GDM1 (cell line): Measurements from ENCODE around the gene ALS2.
"Not testable (repeated sequence)": the region's sequence is repeated elsewhere in the genome, so short reads cannot be mapped to it uniquely, and the experiment has no call there.

Experiments
- DNase-seq: peaks from one replicate; lab custom pipeline; 2025; lab: John Stamatoyannopoulos, UW

Gene ALS2

DNA sequence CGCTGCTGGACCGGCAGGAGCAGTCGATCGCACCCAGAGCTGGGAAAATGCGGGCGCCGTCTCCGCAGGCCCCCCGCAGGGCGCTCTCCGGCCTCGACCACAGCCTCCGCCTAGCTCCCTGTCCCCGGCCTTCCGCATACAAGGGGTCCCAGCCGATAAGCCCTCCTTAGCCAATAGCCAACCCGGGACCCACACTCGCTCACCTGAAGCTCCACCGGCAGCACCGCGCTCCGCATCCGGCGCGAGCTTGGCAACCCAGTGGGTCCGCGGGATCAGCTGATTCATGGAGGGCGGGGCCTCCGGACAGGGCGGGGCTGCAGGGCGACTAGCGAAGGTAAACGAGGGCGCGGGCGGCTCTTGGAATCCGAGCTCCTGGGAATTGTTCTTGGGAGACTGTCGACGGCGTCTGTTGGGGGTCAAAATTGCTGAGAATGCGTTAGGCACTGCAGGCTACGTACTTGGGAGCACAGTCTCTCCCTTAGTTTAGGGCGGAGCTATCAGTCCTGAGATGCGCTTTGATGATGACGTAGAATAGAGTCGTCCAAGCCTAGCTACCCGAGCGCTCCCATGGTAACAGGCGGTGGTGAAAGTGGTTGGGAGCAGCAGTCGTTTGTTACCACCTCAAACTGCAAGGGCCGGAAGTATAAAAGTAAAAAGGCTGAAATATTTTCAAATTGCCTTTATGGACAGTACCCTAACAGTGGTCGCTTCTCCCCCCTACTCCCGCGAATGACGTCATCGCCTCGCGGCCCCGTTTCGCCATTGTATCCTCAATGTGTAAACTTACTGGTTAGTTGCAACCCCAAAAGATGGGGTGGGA, at the start of gene ALS2:
ALS2 (minus strand) TSS at position 260 of the 820 bp plus-strand sequence. CDS start 12,048 bp downstream, outside the sequence.
- DNase-seq = peak; percentile 83

DNA sequence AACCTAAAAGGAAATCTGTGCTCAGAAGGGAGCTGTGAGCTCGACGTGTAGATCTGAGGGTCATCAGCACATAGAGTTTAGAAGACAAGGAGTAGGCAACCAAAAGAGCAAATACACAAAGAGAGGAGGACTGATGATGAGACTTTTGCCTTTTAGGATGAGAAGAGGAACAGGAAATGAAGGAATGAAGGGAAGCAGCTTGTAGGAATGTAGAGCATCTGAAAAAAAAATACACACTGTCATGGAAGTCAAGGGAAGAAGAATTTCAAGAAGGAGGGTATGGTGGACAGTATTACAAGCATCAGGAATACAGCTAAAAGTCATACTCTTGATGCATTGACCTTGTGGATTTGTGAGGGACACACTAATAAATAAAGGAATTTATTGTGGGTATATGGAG, 47.5 kb upstream of the ALS2 start:
- DNase-seq = no peak

DNA sequence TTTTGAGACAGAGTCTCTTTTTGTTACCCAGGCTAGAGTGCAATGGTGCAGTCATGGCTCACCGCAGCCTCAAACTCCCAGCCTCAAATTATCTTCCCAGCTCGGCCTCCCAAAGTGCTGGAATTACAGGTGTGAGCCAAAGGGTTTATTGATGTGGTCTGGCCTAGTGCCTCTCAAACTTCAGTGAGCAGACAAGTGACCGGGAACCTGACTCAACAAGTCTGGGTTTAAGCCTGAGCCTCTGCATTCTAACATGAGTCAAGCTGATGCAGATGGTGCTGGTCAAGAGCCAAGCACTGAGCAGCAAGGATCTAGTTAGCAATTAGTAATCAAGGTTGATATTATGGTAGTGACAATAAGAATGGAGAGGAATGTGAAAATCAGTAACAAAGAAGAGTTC, 46.9 kb upstream of the ALS2 start:
- DNase-seq = no peak

DNA sequence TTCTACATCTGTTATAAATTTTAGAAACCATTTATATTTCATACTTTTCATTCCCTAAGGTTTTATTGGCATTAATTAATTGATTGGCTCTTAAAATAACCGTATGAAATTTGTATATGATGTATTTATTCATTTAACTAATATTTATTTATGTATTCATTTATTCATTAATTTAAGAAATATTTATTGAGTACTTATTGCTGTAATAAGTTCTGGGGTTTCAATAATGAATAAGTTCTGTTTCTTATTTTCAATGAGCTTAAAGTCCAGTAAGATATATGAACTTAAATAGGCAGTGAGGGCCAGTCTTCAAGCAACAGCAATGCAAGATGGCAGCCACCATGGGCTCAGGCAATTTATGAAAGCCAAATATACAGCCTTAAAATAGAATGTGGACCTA, 43.5 kb upstream of the ALS2 start:
- DNase-seq = no peak

DNA sequence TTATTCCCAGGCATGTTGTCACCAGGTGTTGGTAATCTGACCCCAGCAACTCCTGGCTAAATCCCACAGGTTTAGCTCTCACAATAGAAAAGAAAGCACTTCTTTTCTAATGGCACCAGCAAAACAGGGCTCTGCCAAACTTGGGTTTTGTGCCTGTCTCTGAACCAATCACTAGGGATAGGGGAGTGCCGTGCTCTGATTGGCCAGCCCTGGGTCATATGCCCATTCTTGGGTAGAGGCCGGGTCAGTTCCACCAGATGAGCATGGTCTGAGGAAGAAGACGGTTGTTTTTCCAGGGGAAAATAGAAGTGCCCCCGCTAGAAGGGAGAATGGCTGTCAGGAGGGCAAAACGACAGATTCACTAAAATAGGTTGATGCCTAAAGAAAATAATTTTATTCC, 40.3 kb upstream of the ALS2 start:
- no peak for DNase-seq

DNA sequence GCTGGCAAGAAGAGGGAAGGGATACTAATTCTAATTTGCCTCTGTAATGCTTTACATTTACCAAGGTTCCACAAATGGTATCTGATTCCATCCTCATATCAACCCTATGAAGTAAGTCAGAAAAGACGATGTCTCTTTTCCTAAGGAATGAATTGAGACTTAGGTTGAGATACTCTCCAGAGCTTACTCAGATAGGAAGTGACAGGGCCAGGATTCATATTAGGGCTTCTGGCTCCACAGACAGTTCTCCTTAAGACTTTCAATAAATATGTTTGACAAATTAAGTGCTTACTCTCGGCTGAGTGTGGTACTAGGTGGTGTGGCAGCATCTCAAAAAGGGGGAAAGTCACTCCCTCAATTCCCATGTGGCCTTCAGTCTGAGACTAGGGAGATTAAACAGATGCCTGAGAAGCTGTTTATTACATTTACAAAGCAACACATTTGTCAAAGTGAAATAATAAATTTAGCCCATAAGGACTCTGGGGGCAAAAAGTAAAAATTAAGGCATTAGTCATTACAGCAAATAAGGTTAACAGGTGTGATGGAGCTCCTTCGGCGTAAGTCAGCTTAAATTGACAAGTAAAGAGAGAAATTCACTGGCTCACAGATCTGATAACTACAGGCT, 39.8 kb upstream of the ALS2 start:
- no peak for DNase-seq

DNA sequence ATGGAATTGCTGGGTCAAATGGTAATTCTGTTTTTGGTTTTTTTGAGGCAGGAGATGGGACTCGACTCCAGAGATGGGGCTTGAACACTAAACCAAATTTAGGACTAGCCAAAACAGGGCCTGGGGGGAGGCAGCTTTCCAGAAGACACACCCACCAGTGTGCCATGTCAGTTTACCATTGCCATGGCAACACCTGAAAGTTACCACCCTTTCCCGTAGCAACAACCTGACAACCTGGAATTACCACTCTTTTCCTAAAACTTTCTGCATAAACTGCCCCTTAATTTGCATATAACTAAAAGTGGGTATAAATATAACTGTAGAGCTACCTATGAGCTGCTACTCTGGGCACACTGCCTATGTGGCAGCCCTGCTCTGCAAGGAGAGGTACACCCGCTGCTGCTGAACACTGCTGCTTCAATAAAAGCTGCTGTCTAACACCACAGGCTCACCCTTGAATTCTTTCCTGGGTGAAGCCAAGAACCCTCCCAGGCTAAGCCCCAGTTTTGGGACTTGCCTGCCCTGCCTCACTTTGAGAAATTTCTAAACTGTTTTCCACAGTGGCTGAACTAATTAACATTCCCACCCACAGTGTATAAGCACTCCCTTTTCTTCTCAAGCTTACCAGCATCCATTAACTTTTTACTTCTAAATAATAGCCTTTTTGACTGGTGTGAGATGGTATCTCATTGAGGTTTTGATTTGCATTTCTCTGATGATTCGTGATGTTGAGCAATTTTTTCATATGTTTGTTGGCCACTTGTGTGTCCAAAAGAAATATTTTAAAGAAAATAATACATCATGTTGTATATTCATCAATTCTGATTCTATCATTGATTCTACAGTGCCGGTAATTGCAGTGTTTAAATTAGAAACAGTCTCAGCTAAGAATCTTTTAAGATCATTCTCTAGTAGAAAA, 36.2 kb upstream of the ALS2 start:
- DNase-seq = no peak

DNA sequence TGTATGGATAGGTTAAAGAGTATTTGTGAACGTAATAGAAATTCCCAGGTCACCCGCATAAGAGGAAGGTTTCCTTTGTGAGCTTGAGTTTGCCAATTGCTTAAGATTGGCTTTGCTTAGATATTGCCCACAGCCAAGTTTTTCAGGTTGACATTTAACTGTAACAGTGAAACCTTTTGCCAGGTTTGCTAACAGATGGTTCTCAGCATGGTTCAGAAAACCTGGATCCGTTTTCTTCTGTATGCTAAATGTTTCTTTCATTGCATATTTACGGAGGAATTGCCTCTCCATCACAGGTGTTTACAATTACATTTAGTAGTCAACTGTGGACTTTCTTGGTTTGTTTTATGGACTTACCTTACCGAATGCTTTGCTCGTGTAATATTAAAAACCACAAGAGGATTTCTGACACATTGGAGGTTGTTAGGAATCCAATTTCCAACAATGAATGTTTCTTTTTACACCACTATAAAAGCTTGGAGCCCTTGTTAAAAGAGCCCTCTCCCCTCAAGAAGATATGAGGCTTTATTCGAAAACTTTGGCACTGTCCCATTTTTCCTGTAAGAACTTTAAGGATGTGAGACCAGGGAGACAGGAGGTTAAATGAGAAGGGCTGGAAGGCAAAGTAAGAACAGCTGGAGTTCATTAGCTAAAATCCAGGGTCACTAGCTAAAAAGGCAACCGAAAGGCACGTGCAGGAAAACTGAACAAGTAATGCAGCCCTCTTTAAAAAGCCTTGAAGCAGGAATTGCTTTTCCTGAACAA, 33.4 kb upstream of the ALS2 start:
- DNase-seq = no peak

DNA sequence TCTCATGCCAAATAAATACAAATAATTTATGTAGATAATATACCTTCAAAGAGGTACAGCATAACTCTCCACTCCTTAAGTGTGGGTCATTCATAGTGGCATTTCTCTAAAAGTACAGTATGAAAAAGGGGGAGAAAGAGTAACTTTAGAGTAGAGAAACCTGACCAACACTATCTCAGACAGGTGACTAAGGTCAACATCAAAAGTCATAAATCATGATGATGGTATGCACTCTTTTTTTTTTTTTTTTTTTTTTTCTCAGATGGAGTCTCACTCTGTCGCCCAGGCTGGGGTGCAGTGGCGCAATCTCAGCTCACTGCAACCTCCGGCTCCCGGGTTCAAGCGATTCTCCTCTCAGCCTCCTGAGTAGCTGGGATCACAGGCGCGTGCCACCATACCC, 29.9 kb upstream of the ALS2 start:
- not testable (repeated sequence) for DNase-seq

DNA sequence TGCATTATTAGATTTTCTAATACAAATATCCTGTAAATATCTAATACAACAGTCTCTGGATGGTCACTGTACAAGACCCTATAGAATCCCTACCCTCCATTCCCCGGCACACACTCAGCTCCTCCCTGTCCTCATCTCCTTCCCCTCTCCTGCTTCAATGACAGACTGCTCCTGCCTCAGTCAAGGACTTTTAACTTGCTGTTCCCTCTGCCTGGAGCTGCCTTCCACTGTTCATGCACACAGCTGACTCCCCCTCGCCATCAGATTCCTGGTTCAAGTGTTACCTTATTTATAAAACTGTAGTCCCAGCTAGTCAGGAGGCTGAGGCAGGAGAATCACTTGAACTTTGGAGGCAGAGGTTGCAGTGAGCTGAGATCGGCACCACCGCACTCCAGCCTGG, 28.9 kb upstream of the ALS2 start:
- DNase-seq = no peak

DNA sequence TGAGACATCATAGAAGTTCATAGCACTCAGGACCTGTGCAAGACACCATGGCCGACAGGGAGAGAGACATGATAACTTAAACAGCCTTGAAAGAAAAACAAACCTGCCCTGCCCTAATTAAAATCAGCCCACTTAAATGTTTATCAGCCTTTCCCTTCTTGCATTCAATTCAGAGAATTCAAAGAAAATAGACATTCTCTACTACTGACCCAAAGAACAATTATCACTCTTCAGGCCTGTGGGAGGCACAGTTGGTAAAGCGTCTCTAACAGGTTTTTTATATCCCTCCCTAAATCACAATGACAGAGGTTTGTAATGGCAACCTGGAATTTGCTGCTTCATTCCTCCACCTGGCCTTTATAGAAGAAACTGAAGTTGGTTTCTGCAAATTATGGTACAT, 27.3 kb upstream of the ALS2 start:
- DNase-seq = no peak

DNA sequence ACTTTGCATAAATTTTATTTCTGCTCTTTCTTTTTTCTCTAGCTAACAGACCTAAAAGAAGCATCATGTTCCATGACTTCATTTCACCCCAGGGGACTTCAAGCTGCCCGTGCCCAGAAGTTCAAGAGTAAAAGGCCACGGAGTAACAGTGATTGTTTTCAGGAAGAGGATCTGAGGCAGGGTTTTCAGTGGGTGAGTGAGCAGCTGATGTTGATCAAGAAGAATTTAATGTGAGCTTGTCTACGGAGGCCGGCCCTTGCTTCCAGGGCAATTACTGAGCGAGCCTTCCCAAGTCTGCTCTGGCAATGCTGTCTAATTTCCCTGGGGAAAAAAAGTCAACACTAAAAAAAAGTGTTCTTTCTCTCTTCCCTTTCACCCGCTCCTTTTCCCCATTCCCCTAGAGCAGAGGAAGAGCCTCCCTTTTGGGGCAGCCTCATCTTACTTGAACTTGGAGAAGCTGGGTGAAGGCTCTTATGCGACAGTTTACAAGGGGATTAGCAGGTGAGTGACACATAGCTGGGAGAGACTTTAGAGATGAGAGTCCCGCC, 26.8 kb upstream of the ALS2 start:
- no peak for DNase-seq

DNA sequence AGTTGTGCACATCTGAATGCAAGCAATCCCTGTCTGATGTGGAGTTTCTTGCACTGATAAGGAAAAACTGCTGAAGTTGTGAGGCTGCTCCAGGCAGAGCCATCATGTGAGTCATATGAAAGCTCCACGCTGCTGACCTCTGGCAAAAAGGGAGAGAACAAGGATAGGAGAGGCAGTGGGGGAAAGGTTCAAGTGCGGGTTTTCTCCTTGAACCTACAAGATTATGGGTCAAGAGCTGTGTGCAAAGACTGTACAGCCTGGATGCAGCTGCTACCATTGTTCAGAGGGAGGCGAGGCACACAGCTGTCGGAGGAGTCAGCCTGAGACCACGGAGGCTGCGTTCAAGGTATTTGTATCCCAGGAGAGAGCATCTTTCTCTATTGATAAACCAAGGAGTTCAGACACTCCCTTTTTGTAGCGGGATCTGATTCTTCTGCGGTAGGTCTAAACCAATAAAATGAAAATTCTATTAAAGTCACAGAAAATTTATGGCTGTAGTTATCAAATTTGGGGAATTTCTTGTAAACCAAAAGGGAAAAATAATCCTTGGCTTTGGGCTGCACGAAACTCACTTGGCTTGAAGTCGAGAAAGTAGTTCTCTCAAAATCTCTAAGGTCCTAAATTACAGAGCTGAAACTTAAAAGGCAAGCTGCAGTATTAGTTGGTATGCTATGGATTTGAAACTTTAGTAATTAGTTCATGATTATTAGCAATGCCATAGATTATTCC, 25.9 kb upstream of the ALS2 start, which contains the start of gene CDK15:
CDK15 (plus strand) TSS at position 96 of the 729 bp plus-strand sequence; CDS start at position 224, 128 bp downstream.
- no peak for DNase-seq

DNA sequence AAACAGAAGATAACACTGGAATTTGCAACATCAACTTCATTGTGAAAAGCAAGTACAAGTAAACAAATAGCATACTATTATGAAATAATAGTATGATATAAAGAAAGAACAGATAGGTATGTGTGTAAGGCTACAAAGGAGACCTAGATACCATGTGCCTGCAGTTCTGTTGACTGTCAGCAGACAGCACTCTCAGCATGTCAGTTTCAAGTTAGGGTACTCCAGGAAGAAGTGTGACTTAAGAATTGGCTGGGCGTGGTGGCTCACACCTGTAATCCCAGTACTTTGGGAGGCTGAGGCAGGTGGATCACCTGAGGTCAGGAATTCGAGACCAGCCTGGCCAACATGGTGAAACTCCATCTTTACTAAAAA, 18.2 kb upstream of the ALS2 start:
- not testable (repeated sequence) for DNase-seq

DNA sequence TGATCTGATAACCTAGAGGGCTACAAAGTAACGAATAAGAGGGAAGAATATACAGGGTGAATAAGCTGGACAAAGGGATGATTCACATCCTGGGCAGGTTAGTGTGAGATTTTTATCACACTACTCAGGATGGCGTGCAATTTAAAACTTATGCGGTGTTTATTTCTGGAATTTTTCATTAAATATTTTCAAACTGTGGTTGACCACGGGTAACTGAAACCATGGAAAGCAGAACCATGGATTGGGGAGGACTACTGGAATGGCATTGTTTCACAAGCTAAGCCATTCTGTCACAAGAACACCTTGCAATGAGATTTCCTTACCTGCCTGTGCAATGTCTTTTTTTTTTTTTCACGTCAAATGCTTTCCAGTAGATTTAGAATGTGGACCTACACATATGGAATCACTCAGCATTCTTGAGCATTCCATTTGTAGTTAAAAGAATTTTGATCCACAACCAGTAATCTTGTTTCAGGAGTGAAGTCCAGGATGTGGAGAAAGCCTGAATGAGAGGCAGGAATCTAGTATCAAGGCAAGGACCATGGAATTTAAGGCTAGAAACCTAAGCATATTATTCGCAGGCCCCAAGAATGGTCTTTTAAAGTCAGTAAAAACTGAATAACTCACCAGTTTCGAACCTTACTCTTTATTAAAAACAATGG, 17.6 kb upstream of the ALS2 start:
- DNase-seq = no peak

DNA sequence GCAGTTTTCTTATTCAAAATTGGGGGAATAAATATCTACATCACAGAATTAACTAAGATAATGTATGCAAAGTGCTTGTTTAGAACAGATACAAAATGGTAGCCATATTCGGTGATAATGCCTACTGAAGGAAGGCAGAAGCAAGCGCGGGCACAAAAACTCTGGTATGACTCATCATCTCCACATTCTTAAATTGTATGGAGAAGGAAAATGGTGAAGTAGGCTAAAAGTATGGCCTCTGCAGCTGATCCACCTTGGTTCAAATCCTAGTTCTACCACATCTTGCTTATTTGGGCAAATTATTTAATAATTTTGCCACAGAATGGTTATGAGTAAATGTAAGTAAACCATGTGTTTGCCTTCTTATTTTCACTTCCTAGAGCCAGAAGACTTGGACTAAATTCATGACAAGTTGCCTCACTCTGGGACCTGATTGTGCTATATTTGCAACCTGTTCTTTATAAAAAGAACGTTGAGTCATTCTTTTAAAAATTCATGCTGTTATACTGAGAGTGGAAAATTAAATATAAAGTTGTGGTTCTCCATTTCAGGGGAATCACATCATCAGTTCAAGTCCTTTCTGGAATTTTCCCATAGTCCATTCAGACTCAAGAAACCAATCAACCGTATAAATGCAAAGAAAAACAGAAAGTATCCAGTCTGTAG, 16.6 kb upstream of the ALS2 start:
- no peak for DNase-seq

DNA sequence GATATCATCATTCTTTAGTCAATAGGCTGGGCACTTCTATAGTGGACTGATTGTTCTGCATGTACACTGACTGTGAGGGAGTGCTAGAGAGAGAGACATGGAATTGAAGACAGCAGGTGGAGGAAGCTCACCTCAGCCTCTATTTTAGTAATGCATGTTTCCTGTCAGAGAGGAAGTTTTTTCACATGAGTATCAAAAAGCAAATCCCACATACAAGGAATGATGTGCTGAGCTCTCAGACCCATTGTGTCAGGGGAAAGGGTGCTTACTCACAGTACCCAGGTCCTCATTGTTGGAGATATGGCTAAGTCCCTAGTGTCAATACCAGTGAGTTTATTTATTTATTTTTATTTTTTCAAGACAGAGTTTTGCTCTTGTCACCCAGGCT, 15.7 kb upstream of the ALS2 start:
- DNase-seq = no peak

DNA sequence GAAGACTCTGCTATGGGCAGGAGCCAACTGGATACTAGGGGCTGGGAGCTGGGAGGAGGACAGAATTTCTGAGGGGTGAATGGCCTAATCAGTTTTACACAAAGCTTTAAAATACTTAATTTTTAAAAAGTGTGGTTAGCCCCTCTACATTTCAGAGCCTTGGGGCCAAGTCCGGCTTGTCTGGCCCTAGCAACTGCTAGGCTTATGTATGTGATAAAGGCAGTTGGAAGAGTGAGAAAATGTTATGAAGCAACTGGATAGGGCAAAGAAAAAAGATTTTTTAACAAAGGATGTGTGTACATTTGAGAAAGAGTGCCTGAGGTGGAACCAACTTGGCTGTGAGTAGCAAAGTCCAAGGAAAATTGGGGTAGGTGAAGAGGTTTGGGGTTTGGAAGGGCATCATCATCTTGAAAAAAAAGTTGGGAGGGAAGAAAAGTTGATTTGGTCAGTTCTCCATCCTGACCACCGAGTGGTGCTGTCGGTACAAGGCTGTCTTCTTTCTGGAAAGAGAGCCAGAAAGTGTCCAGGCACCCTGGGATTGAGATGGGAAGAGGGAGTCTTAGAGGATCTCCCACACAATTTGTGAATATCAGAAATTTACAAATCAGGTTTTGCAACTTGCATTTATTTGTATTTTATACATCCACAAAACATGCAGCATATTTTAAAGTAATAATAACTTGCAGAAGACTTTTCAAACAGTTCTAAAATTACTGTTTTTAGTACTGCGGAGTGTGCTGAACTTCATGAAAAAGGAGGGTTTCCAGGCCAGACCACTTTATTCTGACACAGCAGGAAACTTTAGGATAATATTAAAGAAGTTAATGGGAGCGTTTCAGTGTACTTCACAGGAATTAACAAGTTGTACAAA, 15.1 kb upstream of the ALS2 start:
- no peak for DNase-seq

DNA sequence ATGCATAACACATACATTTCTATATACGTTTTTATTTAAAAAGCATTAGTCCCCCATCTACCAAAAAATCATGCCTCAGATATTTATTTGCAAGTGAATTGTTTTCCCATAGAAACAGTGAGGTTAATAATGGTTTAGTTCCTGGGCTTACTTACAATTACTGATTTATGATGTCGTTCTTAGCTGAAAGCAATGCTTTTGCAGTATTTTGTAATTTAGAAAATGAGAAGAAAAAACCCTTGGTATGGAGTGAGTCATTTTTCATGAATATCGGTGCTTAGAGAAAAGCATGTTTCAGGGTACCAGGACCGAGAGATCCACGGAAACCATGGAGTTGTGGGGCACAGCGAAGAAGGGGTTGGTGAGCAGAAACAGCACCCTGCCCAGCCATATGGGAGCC, 13.6 kb upstream of the ALS2 start:
- DNase-seq = no peak
